Neural cell (in vitro differentiated cells): ENCODE data around the gene HNF1B.

Experiments
- EP300 ChIP-seq: fragments of 450-650 bp; conservative IDR thresholded peaks from 2 replicates; pipeline ENCODE4 v1.6.1; 2014; ENCODE audit warnings: antibody characterized with exemption, mild to moderate bottlenecking, moderate library complexity; ENCODE audit not compliant: poor library complexity, severe bottlenecking
- POLR2AphosphoS5 ChIP-seq: IDR thresholded peaks from 2 replicates; pipeline ENCODE4 v1.6.1; 2012
- RAD21 ChIP-seq: fragments of 450-650 bp; conservative IDR thresholded peaks from 2 replicates; pipeline ENCODE4 v1.6.1; 2014; ENCODE audit warnings: antibody characterized with exemption, mild to moderate bottlenecking, moderate library complexity
- TAF1 ChIP-seq: IDR thresholded peaks from 2 replicates; pipeline ENCODE4 v1.6.1; 2012; ENCODE audit warnings: low read depth
- TF ChIP-seq, protein P1 (sequence below): fragments of 450-650 bp; IDR thresholded peaks from 2 replicates; pipeline ENCODE4 v1.5.1; 2014; ENCODE audit warnings: antibody characterized with exemption, mild to moderate bottlenecking, moderate library complexity; ENCODE audit not compliant: poor library complexity, severe bottlenecking

GRCh38 chr17:37694734-37695133 lies 50.1 kb downstream of the HNF1B start:
- TF ChIP-seq, protein P1, sequence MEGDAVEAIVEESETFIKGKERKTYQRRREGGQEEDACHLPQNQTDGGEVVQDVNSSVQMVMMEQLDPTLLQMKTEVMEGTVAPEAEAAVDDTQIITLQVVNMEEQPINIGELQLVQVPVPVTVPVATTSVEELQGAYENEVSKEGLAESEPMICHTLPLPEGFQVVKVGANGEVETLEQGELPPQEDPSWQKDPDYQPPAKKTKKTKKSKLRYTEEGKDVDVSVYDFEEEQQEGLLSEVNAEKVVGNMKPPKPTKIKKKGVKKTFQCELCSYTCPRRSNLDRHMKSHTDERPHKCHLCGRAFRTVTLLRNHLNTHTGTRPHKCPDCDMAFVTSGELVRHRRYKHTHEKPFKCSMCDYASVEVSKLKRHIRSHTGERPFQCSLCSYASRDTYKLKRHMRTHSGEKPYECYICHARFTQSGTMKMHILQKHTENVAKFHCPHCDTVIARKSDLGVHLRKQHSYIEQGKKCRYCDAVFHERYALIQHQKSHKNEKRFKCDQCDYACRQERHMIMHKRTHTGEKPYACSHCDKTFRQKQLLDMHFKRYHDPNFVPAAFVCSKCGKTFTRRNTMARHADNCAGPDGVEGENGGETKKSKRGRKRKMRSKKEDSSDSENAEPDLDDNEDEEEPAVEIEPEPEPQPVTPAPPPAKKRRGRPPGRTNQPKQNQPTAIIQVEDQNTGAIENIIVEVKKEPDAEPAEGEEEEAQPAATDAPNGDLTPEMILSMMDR, result no peak
- TF ChIP-seq TAF1, result no peak
- TF ChIP-seq RAD21, result no peak
- TF ChIP-seq POLR2AphosphoS5, result no peak
- TF ChIP-seq EP300, result no peak
